Tongue (tissue), 2 donors: ENCODE data around the gene CLEC20A. TPM values are rescaled to one million over a fixed set of nuclear protein-coding genes. Genes with fewer than 3 reads are reported as not detected.

Source experiments
- DNase-seq: peaks from one replicate; pipeline ENCODE4 v3.0.0-alpha.2; 2015
- total RNA-seq: library from RNA; depleted of rRNA; stranded (reverse); fragments of >200 nt; gene quantifications from one replicate; pipeline ENCODE4 v1.2.3, GENCODE V29; 2014

CLEC20A gene
- total RNA-seq, result not detected

GRCh38 chr1:178496410-178497135 lies at the start of gene CLEC20A:
TSS of gene CLEC20A (minus strand) at chr1:178496964. CDS start at chr1:178496939, 25 bp downstream.
- DNase-seq, result no peak

GRCh38 chr1:178544531-178544930 lies 47.8 kb upstream of the CLEC20A start:
- DNase-seq, result peak; percentile 33

- no peak for DNase-seq
These were observed 46.5 kb upstream of the CLEC20A start for GRCh38 chr1:178543290-178543607.

GRCh38 chr1:178542554-178543289 lies 46.0 kb upstream of the CLEC20A start:
- DNase-seq, result peak; percentile 95

GRCh38 chr1:178541829-178542553 lies 45.2 kb upstream of the CLEC20A start:
- DNase-seq, result no peak

- DNase-seq, result no peak
These were observed 44.6 kb upstream of the CLEC20A start for GRCh38 chr1:178541379-178541778.

- DNase-seq, result no peak
These were observed 43.9 kb upstream of the CLEC20A start for GRCh38 chr1:178540646-178541045.

GRCh38 chr1:178540204-178540603 lies 43.4 kb upstream of the CLEC20A start:
- no peak for DNase-seq

GRCh38 chr1:178539291-178539690 lies 42.5 kb upstream of the CLEC20A start:
- DNase-seq, result no peak

- DNase-seq, result peak; percentile 69
These were observed 41.6 kb upstream of the CLEC20A start for GRCh38 chr1:178538192-178538916.

- DNase-seq, result no peak
These were observed 40.8 kb upstream of the CLEC20A start for GRCh38 chr1:178537382-178538090.

- DNase-seq, result peak; percentile 86
These were observed 40.1 kb upstream of the CLEC20A start for GRCh38 chr1:178536844-178537371.

GRCh38 chr1:178536329-178536728 lies 39.6 kb upstream of the CLEC20A start:
- no peak for DNase-seq

- DNase-seq, result no peak
These were observed 37.5 kb upstream of the CLEC20A start for GRCh38 chr1:178534137-178534868.

- DNase-seq, result no peak
These were observed 36.6 kb upstream of the CLEC20A start for GRCh38 chr1:178533121-178533946.

GRCh38 chr1:178532392-178532791 lies 35.6 kb upstream of the CLEC20A start:
- DNase-seq, result peak; percentile 93

GRCh38 chr1:178531887-178532286 lies 35.1 kb upstream of the CLEC20A start:
- DNase-seq, result no peak

GRCh38 chr1:178530502-178530901 lies 33.7 kb upstream of the CLEC20A start:
- DNase-seq, result no peak

- DNase-seq, result peak; percentile 28
These were observed 33.3 kb upstream of the CLEC20A start for GRCh38 chr1:178530037-178530402.
